GM18505 (cell line): ENCODE data around the gene CLPSL2.

Experiments used
- ATAC-seq: cut with Tn5 transposase; IDR thresholded peaks from one replicate; pipeline ENCODE4 v1.9.1; 2021; ENCODE audit not compliant: unreplicated experiment
- POLR2A ChIP-seq: IDR thresholded peaks from 4 replicates; pipeline ENCODE4 v1.6.1; 2011; ENCODE audit warnings: borderline replicate concordance; ENCODE audit not compliant: insufficient read depth, insufficient read length; ENCODE audit errors: extremely low read depth

The CLPSL2 gene

DNA sequence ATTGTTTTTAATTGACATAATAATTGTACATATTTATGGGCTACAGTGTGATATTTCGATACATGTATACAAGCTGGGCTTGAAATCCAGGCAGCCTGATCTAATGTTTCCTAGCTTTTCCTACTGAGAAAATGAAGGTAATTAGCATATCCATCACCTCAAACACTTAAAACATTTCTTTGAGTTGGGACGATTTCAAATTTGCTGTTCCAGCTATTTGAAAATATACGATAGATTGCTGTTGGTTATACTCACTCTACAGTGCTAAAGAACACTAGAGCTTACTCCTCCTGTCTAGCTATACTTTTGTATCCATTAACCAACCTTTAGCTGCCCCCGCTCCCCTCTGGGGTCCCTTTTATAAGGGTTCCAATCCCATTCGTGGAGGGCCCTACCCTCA, 33.4 kb downstream of the CLPSL2 start:
- no peak for TF ChIP-seq POLR2A

DNA sequence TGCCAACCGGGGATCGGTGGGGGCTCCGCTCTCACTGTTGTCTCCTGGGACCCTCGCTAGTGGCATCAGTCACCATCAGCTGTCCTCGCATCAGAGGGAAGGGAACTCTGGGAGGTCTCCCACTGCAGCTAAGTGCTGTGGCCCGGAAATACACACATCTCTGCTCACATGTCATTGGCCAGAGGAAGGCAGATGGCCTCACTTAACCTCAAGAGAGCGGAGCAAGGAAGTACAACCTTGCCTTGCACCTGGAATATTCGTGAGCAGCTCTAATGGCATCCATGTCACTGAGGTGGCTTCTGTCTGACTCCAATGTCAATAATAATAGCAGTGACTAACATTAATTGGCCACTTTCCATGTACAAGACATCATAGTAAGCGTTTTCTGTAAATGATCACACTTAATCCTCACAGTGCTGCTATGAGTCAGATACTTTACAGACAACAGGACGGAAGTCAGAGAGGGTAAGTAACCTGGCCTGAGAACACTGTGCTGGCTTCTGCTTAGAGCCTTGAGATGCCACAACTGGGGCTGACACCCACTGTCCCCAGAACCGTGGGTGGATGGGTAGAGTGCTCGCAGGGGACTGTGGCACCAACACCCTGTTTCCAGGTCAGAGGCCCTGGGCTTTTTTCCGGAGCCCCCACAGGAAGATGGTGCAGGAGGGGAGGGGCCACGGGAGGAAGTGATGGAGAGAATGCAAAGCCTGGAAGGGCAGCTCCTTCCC, 34.7 kb downstream of the CLPSL2 start:
- ATAC-seq, result no peak
- no peak for TF ChIP-seq POLR2A

More for the DNA sequence above, 33.4 kb downstream of the CLPSL2 start:
- ATAC-seq, result no peak

DNA sequence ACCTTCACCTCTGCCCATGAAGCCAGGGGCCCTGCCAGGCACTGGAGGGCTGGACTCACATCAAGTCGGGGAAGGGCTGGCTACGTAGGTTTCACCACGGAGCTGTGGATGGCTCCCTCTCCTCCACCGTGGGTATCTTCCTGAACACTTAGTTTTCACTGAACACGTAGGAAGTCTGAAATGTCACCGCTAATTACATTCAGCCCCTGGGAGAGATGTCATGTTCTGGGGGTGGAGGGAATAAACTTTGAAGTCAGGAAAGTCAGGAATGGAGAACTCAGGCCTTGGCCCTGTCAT, 35.2 kb downstream of the CLPSL2 start:
- TF ChIP-seq POLR2A, result no peak
- no peak for ATAC-seq

DNA sequence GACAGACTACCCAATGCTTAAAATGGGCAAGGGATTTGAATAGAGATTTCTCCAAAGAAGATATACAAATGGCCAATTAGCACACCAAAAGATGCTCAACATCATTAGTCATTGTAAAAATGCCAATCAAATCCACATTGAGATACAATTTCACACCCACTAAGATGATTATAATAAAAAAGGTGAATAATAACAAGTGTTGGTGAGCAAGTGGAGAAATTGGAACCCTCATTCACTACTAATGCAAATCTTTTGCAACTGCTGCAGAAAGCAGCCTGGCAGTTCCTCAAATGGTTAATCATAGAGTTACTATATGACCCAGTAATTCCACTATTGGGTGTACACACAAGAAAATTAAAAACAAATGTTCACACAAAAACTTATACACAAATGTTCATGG, 41.1 kb downstream of the CLPSL2 start:
- no peak for ATAC-seq
- TF ChIP-seq POLR2A, result no peak

DNA sequence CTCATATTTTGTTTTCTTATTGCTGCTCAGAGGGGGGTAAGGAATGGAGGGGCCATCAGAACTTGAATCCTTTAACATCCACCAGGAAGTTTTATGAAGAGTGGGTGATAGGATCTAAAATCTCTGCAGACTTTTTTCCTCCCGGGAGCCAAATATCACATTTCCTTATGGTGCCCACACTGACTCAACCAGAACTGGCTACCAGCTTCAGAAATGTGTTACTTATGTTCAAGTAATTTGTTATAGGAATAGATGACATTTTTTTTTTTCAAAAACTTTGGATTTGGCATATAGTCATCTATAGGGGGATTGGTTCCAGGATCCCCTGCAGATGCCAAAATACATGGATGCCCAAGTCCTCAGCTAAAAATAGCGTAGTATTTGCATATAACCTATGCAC, 47.2 kb downstream of the CLPSL2 start:
- no peak for ATAC-seq
- no peak for TF ChIP-seq POLR2A

DNA sequence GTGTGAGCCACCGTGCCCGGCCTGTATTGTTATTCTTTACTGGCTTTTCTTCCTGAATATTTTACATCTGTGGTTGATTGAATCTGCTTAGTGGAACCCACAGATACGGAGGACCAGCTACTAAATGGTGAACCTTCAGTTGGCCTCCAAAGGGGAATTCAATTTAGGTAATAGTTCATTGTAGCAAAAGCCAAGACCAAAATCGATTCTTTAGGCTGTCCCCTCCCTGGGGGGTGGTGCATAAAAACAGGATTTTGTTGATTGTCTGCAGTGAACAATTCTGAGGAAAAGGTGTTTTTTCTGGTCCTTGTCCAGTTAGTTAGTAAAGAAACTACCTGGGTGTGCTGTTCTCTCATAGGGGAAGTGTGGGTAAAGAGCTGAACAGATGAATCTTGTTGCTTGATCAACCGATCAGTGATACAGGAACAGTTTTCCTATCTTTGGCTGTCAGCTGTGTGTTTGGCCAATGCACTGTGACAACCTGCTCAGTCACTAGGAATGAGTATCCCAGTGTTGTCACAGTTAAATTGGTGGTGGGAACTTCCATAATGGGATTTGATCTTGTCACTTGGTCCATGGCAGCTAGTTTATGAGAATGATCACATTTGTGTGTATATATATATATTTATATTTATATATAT, 48.3 kb downstream of the CLPSL2 start:
- no peak for ATAC-seq
- TF ChIP-seq POLR2A, result no peak
